ENCODE measurements around the gene ARL14EPL. TPM values are rescaled to one million over a fixed set of nuclear protein-coding genes. Genes with fewer than 3 reads are reported as not detected.
"Not testable (repeated sequence)": the region's sequence is repeated elsewhere in the genome, so short reads cannot be mapped to it uniquely, and the experiment has no call there.

Gene ARL14EPL
- total RNA-seq, 1 donor from 2014 or later: not detected

GRCh38 chr5:116097301-116097700, 65.0 kb downstream of the ARL14EPL start:
- no peak overlapping the region for H3K4me3 ChIP-seq (ENCODE audit: low read depth, low read length)
- FAIRE-seq (no peak), DNase-seq (ENCODE audit: low read depth) (peak; percentile 45)
- TF ChIP-seq CTCF (IDR thresholded peaks at IDR 0.05; ENCODE audit: insufficient read depth, low read length, severe bottlenecking): no peak
- H3K27me3 ChIP-seq (ENCODE audit: control insufficient read depth, insufficient read depth, low read length): no peaks in the 10 kb centered on the region
- H3K36me3 ChIP-seq (ENCODE audit: control insufficient read depth, insufficient read depth, low read length): peaks cover 2% of the 10 kb centered on the region

- no peak for FAIRE-seq
- TF ChIP-seq CTCF (IDR thresholded peaks at IDR 0.05; ENCODE audit: insufficient read depth, low read length, severe bottlenecking): no peak
- Histone ChIP-seq H3K27me3 (ENCODE audit: control insufficient read depth, insufficient read depth, low read length) (no peaks in the 10 kb centered on the region), H3K4me3 (ENCODE audit: low read depth, low read length) (no peak overlapping the region), H3K36me3 (ENCODE audit: control insufficient read depth, insufficient read depth, low read length) (no peaks in the 10 kb centered on the region)
- DNase-seq (ENCODE audit: low read depth): no peak
Measured at GRCh38 chr5:116098998-116099397, 66.7 kb downstream of the ARL14EPL start.

- not testable (repeated sequence) for H3K4me3 ChIP-seq (ENCODE audit: low read depth, low read length); DNase-seq (ENCODE audit: low read depth); FAIRE-seq; H3K36me3 ChIP-seq (ENCODE audit: control insufficient read depth, insufficient read depth, low read length); H3K27me3 ChIP-seq (ENCODE audit: control insufficient read depth, insufficient read depth, low read length)
Measured at GRCh38 chr5:116104941-116105340, 72.7 kb downstream of the ARL14EPL start.

Other genes starting within 250 kb of the ARL14EPL start
- not detected in 2 replicates for gene CDO1, start 215.8 kb upstream of the ARL14EPL start, total RNA-seq
- gene ATG12, start 190.9 kb upstream of the ARL14EPL start, total RNA-seq: 28.8 and 45.5 TPM in 2 replicates
- 104 and 117 TPM in 2 replicates for gene AP3S1, start 190.5 kb upstream of the ARL14EPL start, total RNA-seq
- 0.26 and 0.38 TPM in 2 replicates for gene LVRN, start 70.0 kb upstream of the ARL14EPL start, total RNA-seq
- 29.1 and 30.3 TPM in 2 replicates for gene COMMD10, start 52.6 kb downstream of the ARL14EPL start, total RNA-seq

Data from bronchial epithelial cell (primary cell).